GM18858 (cell line): Measurements from ENCODE around the gene PGM1.
"Not testable (repeated sequence)": the region's sequence is repeated elsewhere in the genome, so short reads cannot be mapped to it uniquely, and the experiment has no call there.

Experiments used
- ATAC-seq: cut with Tn5 transposase; IDR thresholded peaks from one replicate; pipeline ENCODE4 v1.9.1; 2021; ENCODE audit not compliant: unreplicated experiment

The PGM1 gene

DNA sequence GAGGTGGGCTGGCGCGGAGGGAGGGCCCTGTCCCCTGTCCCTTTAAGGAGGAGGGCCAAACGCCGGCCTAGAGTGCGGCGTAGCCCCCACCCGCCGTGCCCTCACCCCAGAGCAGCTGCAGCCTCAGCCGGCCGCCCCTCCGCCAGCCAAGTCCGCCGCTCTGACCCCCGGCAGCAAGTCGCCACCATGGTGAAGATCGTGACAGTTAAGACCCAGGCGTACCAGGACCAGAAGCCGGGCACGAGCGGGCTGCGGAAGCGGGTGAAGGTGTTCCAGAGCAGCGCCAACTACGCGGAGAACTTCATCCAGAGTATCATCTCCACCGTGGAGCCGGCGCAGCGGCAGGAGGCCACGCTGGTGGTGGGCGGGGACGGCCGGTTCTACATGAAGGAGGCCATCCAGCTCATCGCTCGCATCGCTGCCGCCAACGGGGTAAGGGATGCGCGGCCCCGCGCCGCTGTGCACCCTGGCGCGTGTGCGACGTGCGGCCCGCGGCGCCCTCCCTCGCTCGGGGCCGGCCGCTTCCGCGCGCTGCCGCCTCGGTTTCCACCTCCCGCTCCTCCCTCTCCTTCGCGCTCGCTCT is at the start of gene PGM1:
Gene PGM1 (plus strand): TSS at position 109 of the 583 bp plus-strand sequence. CDS start 78 bp downstream, at position 187.
- ATAC-seq, result peak; percentile 68

DNA sequence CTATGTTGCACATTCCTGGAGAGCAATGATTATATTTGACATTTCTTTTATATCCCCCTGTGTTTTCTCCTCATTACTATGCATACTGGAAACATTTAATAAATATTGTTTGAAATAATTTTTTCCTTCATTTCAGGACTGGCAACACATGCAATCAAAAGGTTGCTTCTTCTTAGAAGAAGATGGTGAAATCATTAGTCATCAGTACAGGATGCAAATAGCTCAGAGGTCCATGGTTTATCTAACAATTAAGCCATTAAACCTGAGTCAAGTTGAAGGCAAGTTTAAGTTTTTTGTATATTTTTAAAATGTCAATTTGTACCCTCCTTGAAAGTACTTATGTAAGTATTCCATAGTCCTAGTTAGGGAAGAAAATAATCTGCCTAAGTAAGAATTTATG is 47.4 kb upstream of the PGM1 start:
- no peak for ATAC-seq

DNA sequence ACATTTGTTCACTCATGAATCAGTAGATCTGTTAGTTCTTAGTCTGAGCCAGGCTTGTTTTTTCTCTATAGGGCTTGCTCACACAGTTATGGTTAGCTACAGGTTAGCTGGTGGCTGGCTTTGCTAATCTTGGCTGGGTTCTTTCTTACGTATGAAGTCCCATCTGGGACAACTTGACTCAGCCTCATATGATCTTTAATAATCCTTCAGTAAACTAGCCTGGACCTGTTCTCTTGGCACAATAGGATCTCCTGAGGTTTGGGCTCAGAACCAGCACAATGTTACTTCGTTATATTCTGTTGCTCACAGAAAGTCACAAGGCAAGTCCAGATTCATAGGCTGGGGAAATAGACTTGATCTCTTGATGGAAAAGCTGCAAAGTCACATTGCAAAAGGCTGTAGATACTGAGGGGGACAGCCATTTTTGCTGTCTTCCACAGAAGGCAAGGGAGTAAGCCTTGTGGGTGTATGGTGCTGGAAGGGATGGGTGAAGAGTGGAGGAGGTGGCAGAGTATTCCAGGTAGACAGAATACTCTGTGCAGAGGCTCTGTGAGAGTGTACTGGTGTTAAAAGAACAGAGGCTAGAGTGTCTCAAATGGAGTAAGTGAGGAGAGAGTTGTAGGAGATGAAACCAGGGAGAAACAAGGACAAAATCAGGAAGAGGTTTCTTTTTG is 45.5 kb upstream of the PGM1 start:
- ATAC-seq, result no peak

DNA sequence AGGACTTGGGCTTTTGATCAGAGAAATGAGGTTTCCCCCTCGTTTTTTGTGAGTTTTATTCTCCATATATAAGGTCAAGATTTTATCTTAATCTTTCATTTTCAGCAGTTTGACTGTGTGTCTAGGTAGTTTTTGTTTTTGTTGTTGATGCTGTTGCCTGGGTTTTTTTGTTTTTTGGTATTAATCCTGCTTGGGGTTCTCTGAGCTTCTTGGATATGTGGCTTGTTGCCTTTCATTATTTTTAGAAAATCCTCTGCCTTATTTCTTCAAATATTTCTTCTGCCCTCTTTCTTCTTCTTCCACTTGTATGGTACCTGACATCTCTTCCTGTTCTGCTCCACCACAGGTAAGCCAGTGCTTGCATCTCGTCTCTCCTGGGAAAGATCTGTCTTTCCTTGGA is 44.9 kb upstream of the PGM1 start:
- no peak for ATAC-seq

DNA sequence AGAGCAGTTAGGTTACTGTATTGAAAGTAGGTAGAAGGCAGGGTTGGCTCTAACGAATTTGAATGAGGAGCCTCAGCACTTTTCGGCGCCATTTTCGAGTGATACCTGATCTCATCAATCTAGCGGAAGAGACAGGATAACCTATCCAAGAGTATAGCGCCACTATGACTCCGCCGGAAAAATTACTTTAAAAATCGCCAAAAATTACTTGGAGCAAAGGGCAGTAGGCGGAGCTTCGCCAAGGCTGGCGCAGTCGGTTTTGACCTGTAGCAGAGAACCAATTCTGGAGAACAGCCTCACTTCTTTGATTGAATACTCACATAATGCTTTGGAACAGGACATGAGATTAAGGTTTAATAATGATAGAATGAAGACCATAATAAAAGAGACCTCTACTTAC is 44.3 kb upstream of the PGM1 start:
- ATAC-seq, result no peak

DNA sequence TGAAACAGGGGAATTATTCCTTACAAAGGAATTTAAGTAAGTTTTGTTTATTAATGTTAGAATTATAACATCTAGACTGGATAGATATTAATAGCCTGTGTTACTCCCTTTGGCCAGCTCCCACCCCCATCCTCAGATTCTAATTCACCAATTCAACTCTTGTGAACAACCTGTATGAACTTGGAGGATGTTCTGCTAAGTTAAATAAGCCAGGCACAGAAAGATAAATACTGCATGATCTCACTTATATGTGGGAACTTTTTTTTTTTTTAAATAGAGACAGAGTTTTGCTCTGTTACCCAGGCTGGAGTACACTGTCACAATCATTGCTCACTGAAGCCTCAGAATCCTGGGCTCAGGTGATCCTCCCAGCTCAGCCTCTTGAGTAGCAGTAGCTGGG is 37.7 kb upstream of the PGM1 start:
- ATAC-seq, result no peak

DNA sequence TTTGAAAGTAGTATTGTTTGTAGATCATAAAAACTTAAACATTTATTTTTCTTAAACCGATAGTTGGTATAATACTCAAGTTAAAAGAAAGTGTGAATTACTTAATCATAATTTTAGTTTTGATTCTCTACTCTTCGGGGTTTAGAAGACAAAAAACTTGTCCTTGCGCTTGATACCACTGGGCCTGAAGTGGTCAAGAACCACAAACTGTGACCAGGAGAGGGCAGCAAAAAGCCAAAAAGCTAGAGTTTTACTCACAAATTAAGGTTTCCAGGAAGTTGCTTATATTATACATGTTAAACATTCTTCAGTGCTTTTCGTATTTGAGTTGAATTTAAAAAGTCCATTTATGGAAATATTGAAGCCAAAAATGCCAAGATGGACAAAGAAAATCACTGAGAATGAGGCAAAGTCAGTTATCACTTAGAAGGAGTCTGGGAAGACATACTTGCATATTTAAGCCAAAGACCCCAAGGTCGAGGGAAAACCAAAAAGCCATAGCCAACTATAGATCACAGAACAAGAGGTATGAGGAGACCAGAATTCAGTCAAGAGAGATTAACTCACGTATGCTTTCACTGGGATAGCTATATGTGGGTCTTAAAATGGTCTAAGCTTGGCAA is 35.7 kb upstream of the PGM1 start:
- no peak for ATAC-seq

DNA sequence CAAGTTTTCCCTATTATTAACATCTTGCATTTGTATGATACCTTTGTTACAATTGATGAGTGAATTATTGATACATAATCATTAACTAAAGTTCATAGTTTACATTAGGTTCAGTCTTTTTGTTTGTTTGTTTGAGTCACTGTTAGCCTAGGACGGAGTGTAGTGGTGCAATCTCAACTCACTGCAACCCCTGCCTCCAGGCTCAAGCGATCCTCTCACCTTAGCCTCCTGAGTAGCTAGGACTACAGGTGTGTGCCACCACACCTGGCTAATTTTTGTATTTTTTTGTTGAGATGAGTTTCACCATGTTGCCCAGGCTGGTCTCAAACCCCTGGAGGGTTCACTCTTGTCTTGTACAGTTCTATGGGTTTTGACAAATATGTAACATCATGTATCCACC is 33.9 kb upstream of the PGM1 start:
- no peak for ATAC-seq

DNA sequence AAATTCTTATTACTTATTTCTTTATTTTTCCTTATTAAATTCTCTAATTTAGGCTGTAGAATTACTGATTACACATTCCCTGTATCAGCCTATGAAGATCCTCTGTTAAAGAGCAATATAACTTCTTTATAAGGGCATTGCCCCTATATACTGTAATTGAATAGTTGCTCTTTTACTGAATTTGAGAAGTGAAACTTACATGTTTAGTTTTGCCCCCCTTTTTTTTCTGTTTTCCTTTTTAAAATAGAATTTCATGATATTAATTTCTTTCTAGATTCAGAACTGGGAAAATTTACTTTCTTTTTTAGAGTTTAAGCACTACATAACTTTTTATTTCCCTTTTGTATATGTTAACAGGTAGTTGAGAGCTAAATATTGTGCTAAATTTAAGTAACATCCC is 29.5 kb upstream of the PGM1 start:
- ATAC-seq, result no peak

DNA sequence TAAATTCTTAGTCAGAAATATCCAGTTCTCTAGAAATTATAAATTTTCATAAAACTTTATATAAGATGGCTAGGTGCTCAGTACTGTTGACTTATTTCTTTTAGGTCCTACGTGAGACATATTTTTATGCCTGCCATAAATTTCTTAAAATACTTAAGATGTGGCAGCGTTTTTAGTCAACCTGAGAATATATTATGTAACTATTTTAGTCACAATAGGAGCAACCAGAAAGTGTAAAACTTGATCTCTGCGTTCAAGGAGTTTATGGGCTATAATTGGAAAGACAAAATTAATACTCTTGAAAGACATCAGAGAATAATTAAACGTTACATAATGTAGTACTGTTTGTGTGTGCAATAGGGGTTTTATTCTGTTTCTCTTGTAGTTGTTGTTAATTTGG is 24.1 kb upstream of the PGM1 start:
- ATAC-seq, result no peak

DNA sequence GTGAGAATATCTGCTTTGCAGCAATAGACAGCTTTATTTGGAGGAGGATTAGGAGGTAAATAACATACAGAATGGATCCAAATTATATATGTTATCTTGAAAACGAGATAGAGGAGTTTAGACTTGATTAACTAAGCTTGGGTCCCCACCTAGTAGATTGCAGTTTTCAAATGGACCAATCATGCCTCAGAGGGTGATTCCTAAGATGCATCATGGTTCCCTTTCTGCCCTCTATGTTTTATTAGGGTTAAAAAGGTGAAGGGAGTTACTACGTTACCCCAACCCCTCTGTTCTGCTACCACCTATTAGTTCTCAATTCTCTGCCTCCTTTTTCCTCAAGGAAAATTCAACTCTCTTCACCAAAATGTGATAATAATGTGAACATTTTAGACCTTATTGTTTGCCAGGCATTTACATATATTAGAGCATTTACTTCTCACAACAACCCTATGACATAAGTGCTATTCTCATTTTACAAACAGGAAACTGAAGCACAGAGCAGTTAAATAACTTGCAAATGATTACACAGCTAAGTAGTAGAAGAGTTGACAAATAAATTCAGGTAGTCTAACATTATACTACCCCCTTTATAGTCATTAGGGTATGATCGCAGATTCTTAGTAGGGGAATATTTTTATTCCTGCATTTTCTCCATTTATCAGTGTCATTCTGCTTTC is 23.4 kb upstream of the PGM1 start:
- ATAC-seq, result no peak

DNA sequence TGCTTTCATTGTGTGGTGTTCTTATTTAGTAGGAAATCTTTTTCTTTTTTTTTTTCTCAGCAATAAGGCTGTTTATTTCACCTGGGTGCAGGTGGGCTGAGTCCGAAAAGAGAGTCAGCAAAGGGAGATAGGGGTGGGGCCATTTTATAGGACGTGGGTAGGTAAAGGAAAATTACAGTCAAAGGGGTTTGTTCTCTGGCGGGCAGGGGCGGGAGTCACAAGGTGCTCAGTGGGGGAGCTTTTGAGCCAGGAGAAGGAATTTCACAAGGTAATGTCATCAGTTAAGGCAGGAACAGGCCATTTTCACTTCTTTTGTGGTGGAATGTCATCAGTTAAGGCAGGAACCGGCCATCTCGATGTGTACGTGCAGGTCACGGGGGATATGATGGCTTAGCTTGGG is 20.5 kb upstream of the PGM1 start:
- not testable (repeated sequence) for ATAC-seq

DNA sequence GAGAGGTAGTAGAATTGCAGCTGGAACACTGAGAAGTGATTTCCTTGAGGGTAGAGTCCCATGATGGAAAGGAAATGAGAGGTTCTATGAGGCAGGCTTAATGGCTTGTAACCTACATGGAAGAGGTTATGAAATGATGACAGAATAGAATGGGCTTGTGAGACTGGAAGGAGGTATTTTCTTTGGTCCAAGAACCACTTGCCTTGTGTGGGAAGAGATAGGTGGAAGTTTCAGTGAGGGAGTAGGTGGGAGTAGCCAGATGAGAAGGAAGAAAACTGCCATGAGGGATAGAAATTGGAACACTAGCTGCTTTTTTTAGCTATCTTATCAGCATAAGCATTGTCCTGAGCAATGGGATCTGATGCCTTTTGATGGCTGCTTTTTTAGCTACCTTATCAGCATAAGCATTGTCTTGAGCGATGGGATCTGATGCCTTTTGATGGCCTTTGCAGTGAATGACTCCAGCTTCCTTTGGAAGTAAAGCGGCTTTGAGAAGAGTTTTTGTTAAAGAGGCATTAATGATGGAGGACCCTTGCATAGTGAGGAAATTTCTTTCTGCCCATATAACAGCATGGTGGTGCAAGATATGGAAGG is 18.9 kb upstream of the PGM1 start:
- ATAC-seq, result not testable (repeated sequence)

DNA sequence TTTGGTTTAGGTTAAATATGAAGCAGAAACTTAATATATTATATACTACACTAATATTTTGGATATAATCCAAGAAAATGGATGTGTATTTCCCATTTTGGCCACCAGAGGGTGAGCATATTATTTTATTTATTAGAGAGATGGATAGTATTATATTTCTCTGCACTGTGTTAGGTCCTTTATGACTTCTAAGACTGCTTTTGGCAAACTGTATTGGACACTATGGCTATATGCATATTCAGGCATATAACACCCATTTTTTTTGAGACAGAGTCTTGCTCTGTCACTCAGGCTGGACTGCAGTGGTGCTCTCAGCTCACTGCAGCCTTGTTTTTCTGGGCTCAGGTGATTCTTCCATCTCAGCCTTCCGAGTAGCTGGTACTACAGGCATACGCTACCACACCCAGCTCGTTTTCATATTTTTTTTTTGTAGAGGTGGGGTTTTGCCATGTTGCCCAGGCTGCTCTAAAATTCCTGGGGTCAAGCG is 17.8 kb upstream of the PGM1 start:
- no peak for ATAC-seq

DNA sequence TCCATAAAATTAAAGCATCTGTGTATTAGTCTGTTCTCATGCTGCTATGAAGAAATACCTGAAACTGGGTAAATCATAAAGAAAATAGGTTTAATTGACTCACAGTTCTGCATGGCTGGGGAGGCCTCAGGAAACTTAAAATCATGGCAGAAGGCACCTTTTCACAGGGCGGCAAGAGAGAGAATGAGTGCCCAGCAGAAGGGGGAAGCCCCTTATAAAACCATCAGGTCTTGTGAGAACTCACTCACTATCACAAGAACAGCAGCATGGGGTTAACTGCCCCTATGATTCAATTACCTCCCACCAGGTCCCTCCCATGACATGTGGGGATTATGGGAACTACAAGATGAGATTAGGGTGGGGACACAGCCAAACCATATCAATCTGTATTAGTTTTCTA is 6.9 kb upstream of the PGM1 start:
- not testable (repeated sequence) for ATAC-seq

DNA sequence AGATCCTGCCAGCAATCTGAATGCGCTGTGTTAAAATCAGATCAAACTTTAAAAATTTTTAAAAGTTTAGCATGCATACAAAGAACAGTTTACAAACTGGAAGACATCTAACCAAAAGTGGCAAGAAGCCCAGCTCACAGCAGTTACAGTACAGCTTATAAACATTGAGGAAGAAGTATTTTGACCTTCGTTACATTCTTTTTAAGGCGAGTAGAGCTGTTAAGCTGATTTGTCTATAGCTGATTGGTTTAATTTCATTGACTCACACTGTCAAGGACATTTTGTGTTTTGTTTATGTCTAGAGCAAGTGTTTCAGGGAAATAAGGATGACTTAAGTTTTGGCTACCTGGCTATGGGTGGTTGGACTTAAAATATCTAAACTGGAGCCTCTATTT is 3.0 kb upstream of the PGM1 start:
- ATAC-seq, result no peak

DNA sequence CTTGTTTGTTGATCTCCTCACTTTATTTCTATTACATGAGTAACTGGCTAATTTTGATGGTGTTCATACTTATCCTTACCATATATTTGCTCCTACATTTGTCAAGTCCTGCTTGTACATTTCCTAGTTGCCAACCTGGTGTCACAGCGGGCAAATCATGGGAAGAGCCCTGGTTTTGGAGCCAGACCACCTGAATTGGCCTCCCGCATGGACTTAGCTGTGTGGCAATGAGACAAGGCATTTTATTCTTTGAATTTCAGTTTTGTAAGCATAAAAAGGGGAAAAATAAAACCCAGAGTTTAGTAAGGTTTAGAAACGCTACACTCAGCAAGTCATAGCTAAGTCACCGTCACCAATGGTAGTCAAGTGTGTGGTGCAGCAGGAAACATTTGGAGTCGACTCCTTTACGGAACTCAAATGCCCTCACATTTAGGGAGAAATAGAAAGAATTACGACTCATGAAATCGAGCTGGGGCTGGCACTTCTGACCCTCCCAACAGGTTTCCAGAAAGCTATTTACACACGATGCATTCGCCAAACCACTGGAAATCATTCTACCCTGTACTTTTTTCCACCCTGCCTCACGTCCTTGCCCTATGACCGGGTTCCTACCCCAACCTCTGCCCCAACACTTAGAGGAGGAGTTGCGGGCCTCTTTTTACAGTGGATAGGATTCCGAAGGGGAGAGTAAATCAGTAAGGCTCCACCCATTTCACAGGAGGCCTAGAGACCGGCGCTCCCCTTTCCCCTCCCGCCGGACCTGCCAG is 492 bp upstream of the PGM1 start:
- ATAC-seq, result no peak

DNA sequence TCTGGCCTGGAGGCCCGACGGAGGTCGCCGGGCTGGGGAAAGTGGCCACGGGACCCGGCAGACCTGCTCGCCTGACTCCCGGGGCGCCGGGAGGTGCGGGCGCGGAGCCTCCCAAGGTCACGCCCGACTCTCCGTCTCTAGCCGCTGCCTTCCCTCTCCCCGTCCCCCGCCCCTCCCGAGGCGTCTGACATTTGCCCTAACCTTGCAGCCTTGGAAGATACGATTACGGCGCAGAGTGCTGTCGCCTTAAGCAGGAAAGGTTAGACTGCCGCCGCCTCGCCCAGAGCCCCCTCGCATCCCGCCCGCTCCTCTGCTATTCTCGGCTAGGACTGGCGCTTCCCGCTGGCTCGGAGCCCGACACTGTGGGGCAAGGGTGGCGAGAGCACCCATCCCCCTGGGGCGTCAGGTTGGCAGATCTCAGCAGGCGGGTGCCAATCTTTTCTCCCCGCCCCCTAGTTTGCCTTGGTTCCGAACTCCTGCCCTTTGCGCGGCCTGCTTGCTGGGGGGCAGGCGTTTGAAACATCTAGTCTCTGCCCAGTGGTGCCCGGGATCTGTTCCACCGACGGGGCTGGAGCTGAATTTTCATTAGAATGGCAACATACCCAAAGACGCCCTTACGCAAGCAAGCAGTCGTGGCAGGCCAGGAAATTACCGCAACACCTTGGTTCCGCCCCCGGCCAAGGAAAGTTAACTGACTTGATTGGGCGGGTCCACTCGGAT is 835 bp downstream of the PGM1 start:
- peak; percentile 30 for ATAC-seq

DNA sequence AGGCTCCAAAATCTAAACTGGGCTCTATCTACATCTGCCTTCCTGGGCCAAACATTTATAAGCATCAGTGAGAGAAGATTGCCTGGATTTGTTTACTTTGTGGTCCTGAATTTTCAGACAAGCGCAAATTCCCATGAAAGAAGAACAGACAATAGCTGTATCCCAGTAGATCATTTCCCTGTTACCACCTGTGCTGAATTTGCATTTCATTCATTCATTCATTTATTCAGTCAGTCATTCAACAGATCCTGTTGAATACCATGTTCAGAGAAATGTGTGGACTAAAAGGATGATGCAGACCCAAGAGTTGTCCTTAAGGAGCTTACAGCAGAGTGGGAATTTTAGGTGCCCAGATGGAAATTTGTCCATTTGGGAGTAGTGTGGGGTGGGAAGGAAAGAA is 2.2 kb downstream of the PGM1 start:
- ATAC-seq, result no peak

DNA sequence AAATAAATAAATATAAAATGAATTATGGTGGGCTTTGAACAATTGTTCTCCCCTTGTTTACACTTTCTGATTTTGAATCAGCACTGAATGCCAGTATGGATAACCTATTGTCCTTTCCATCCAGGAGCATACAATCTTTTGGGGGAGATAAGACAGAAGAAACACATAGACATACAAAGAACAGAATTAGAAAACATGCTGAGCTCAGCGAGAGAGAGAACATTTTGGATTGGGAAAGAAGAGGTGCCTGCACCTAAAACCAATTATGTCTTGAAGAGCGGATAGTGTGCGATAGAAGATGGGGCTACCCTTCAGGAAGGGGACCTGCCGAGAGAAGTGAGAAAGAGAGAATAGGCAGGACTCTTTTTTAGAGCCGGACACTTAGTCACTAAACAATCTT is 6.6 kb downstream of the PGM1 start:
- no peak for ATAC-seq
